ENCODE measurements around the gene SAPCD2. TPM values are rescaled to one million over a fixed set of nuclear protein-coding genes. Genes with fewer than 3 reads are reported as not detected.
A peak's percentile ranks its signal among the peaks of the same experiment; 100 is the strongest.

The SAPCD2 gene
- total and polyA plus RNA-seq, 2 of the 8 experiments (the other 6 are each of a cell fraction or from before 2014, with no cell fraction given) = 12.7 to 32.1 TPM

- H3K27me3 ChIP-seq (replicated peaks in 1 of 4; ENCODE audit: control insufficient read depth in 3 of 4, extremely low read depth in 1 of 4, insufficient read depth in 3 of 4, low read length in 3 of 4) = peaks cover 20 to 50% (median 34%) of the 10 kb centered on the region in 4 experiments
- TF ChIP-seq SIN3A (conservative IDR thresholded peaks at IDR 0.05 in 1 of 2, IDR thresholded peaks at IDR 0.05 in 1 of 2; ENCODE audit: low read depth in 1 of 2, low read length in 2 of 2) (no peak), NANOG (IDR thresholded peaks at IDR 0.05; ENCODE audit: insufficient read depth, low read depth, low read length, poor library complexity, severe bottlenecking) (no peak), KDM5A (IDR thresholded peaks at IDR 0.05; ENCODE audit: low read length) (no peak), NRF1 (IDR thresholded peaks at IDR 0.05; ENCODE audit: low read depth, low read length) (no peak), ATF2 (IDR thresholded peaks at IDR 0.05; ENCODE audit: low read length) (no peak), RFX5 (IDR thresholded peaks at IDR 0.05; ENCODE audit: borderline replicate concordance, low read depth, low read length) (no peak), RXRA (IDR thresholded peaks at IDR 0.05; ENCODE audit: insufficient read depth, low read depth, low read length) (no peak), TEAD4 (IDR thresholded peaks at IDR 0.05; ENCODE audit: low read depth, low read length) (no peak), EP300 (IDR thresholded peaks at IDR 0.05; ENCODE audit: borderline replicate concordance in 1 of 2, low read depth in 2 of 2, low read length in 2 of 2) (no peak), CHD2 (IDR thresholded peaks at IDR 0.05; ENCODE audit: low read length) (no peak), SP4 (IDR thresholded peaks at IDR 0.05; ENCODE audit: low read length) (no peak)
These were observed 6.3 kb upstream of the SAPCD2 start for GRCh38 chr9:137076636-137077009.

More at GRCh38 chr9:137076636-137077009, 6.3 kb upstream of the SAPCD2 start:
- H4K8ac ChIP-seq (ENCODE audit: extremely low read depth, insufficient read depth, low read length) = no peak overlapping the region
- no peak overlapping the region for H2BK20ac ChIP-seq (ENCODE audit: low read length)
- no peaks in the 10 kb centered on the region; a peak in 1 of 8 replicates for H3K36me3 ChIP-seq (ENCODE audit: control insufficient read depth in 2 of 4, insufficient read depth in 4 of 4, low read length in 3 of 4)
- H2BK12ac ChIP-seq (ENCODE audit: low read depth, low read length) = no peak overlapping the region
- no peak for FAIRE-seq
- H3K4ac ChIP-seq (replicated peaks; ENCODE audit: insufficient read length, low read depth, low read length) = no peak overlapping the region
- H3K23me2 ChIP-seq (ENCODE audit: low read depth, low read length) = peaks cover 13% of the 10 kb centered on the region; the same call in 1 of the 2 replicates
- H3K79me2 ChIP-seq (ENCODE audit: control insufficient read depth in 1 of 2, insufficient read depth in 2 of 2, low read length in 2 of 2) = no peaks in the 10 kb centered on the region
- WGBS, 2 experiments (ENCODE audit: extremely low coverage in 1 of 2, insufficient coverage in 1 of 2, insufficient read length in 1 of 2, insufficient replicate concordance in 2 of 2, low coverage in 1 of 2, low lambda C conversion rate in 2 of 2, missing lambda C conversion rate in 1 of 2) = 71% methylated on average over 15 of the region's 15 CpGs; no CpG with 5 or more reads in 1 of the 2 experiments
- no peak for DNase-seq (ENCODE audit: low read depth in 1 of 2, low spot score in 2 of 2)
- H4K20me1 ChIP-seq (replicated peaks in 1 of 2; ENCODE audit: control insufficient read depth in 1 of 2, insufficient read depth in 2 of 2, low read length in 2 of 2) = peaks cover 0 to 7% of the 10 kb centered on the region in 2 experiments
- H2BK120ac ChIP-seq (replicated peaks; ENCODE audit: low read depth, low read length) = no peak overlapping the region
- H3K9ac ChIP-seq (replicated peaks in 1 of 4; ENCODE audit: extremely low read depth in 1 of 4, low read depth in 3 of 4, low read length in 3 of 4) = no peak overlapping the region
- H2BK15ac ChIP-seq (ENCODE audit: low read length) = peak overlapping the region; percentile 61; the same call in 1 of the 2 replicates
- peaks cover 0 to 20% (median 12%) of the 10 kb centered on the region in 4 experiments; a peak in 6 of 7 replicates for H3K4me1 ChIP-seq (replicated peaks in 1 of 4; ENCODE audit: control insufficient read depth in 3 of 4, insufficient read depth in 4 of 4, low read length in 3 of 4)
- no peaks in the 10 kb centered on the region for H3K79me1 ChIP-seq (ENCODE audit: low read depth, low read length)
- H3K56ac ChIP-seq (replicated peaks; ENCODE audit: insufficient read length, low read depth, low read length) = no peak overlapping the region
- H2AFZ ChIP-seq (ENCODE audit: low read length) = no peak overlapping the region
- H2BK5ac ChIP-seq (ENCODE audit: low read depth, low read length) = no peak overlapping the region
- H2AK5ac ChIP-seq (ENCODE audit: low read depth, low read length) = no peak overlapping the region
- ChIA-PET POLR2A (ENCODE audit: partially characterized antibody) (interaction anchor here (0.9 to 1.4 kb wide), 7 partner anchors 8 to 185 kb away, joined by 3 to 7 read pairs (median 4); partner anchors contain the start of genes MAN1B1 and SSNA1), CTCF (ENCODE audit: partially characterized antibody) (interaction anchor here (1.3 to 4.6 kb wide), 6 partner anchors 8 to 144 kb away, joined by 4 to 27 read pairs (median 14); partner anchors contain the start of genes ABCA2 and NPDC1)
- no peaks in the 10 kb centered on the region for H3K9me3 ChIP-seq (ENCODE audit: insufficient read depth in 2 of 2, low read depth in 1 of 2, low read length in 1 of 2)
- H4K91ac ChIP-seq (replicated peaks; ENCODE audit: insufficient read length, low read length) = no peak overlapping the region
- H3K27ac ChIP-seq (ENCODE audit: low read depth, low read length) = no peak overlapping the region
- peak overlapping the region; percentile 62 to 97 for H3K4me2 ChIP-seq (ENCODE audit: insufficient read depth in 1 of 2, low read depth in 2 of 2, low read length in 2 of 2)
- H3K23ac ChIP-seq (ENCODE audit: insufficient read length) = no peak overlapping the region
- H3K18ac ChIP-seq (ENCODE audit: extremely low read depth, low read length) = peak overlapping the region; percentile 48
- peak overlapping the region; percentile 18 to 57 (median 32); a peak in 6 of 8 replicates for H3K4me3 ChIP-seq (ENCODE audit: extremely low read depth in 1 of 4, insufficient read depth in 2 of 4, low read depth in 3 of 4, low read length in 4 of 4)
- no peak overlapping the region for H4K5ac ChIP-seq (ENCODE audit: insufficient read length, low read depth, low read length)
- H3K14ac ChIP-seq (ENCODE audit: insufficient read length) = no peak overlapping the region
